Dendritic cell treated with granulocyte-macrophage colony-stimulating factor and Interleukin-4, amounts not matched to agents 40 ng/mL and 50 ng/mL, for 4 days (primary cell): ENCODE measurements around the gene CPXM2.

Source experiments
- H3K27ac Mint-ChIP-seq: one replicate; pipeline ENCODE4 v1.8.0; 2022; ENCODE audit warnings: mild to moderate bottlenecking, mixed read lengths
- H3K27me3 Mint-ChIP-seq: one replicate; pipeline ENCODE4 v1.8.0; 2022; ENCODE audit warnings: mild to moderate bottlenecking, mixed read lengths
- H3K36me3 Mint-ChIP-seq: one replicate; pipeline ENCODE4 v1.8.0; 2022; ENCODE audit warnings: low read depth, mixed read lengths
- H3K4me1 Mint-ChIP-seq: one replicate; pipeline ENCODE4 v1.8.0; 2022; ENCODE audit warnings: low read depth, mixed read lengths
- H3K4me3 Mint-ChIP-seq: one replicate; pipeline ENCODE4 v1.8.0; 2022; ENCODE audit warnings: mild to moderate bottlenecking, moderate library complexity, mixed read lengths
- H3K9me3 Mint-ChIP-seq: one replicate; pipeline ENCODE4 v1.8.0; 2022; ENCODE audit warnings: mixed read lengths
- intact Hi-C: fragments of 100-400 bp; cut with micrococcal nuclease; formaldehyde crosslinking; loops from one replicate; pipeline ENCODE4 v1.15.0; 2022

CPXM2 gene

GRCh38 chr10:123718544-123719060 lies 173.0 kb downstream of the CPXM2 start:
- intact Hi-C loops, result no loop called here
- Mint-ChIP-seq H3K4me3 (no peak overlapping the region), H3K27ac (no peak overlapping the region), H3K36me3 (no peaks in the 10 kb centered on the region), H3K4me1 (no peaks in the 10 kb centered on the region), H3K9me3 (no peaks in the 10 kb centered on the region), H3K27me3 (no peaks in the 10 kb centered on the region)

DNA sequence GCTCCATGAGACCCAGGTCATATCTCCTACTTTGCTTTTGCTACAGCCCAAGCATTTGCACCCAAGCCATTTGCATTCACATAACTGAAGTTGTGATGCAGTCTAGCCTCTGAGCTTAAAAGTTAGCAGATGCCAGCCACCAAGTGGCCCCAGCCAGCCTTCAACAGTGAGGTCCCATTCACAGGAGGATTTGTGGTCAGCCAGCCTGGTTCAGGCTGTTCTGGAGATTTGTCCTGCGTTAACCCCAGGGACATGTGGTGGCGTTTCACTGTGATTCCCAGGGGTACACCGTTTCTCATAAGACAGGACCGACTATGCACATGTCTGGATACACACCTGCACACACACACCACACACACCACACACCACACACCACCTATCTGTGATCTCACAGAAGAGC lies 174.3 kb downstream of the CPXM2 start:
- Mint-ChIP-seq H3K36me3 (no peaks in the 10 kb centered on the region), H3K27ac (no peak overlapping the region), H3K27me3 (no peaks in the 10 kb centered on the region), H3K9me3 (no peaks in the 10 kb centered on the region), H3K4me1 (no peaks in the 10 kb centered on the region), H3K4me3 (no peak overlapping the region)
- intact Hi-C loops, result no loop called here

- intact Hi-C loops, result no loop called here
- Mint-ChIP-seq H3K4me3 (no peak overlapping the region), H3K36me3 (no peaks in the 10 kb centered on the region), H3K27ac (no peak overlapping the region), H3K27me3 (no peaks in the 10 kb centered on the region), H3K9me3 (no peaks in the 10 kb centered on the region), H3K4me1 (no peaks in the 10 kb centered on the region)
These were observed 176.1 kb downstream of the CPXM2 start for GRCh38 chr10:123715546-123715945.

DNA sequence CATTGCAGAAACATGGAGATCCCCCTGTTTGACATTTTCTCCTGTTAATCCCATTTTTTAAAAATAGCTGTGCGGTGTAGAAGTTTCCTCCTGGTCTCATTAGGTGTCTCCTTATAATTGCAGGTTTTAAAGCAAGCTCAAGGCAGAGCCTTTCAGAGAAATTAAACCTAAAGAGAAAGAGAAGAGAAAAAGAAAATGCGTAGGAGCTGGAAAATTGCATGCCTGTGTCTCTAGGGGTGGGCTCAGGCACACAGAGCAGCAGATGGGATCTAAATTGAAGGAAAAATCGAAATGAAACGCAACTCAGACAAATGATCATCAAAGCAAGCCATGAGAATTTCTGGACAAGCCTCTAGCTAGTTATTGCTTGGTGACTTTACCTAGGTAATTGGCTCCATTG lies 185.4 kb downstream of the CPXM2 start:
- H3K4me1 Mint-ChIP-seq, result no peaks in the 10 kb centered on the region
- H3K27me3 Mint-ChIP-seq, result peaks cover 5% of the 10 kb centered on the region
- no peaks in the 10 kb centered on the region for H3K9me3 Mint-ChIP-seq
- H3K36me3 Mint-ChIP-seq, result no peaks in the 10 kb centered on the region
- no peak overlapping the region for H3K4me3 Mint-ChIP-seq
- intact Hi-C loops, result no loop called here
- H3K27ac Mint-ChIP-seq, result no peak overlapping the region

DNA sequence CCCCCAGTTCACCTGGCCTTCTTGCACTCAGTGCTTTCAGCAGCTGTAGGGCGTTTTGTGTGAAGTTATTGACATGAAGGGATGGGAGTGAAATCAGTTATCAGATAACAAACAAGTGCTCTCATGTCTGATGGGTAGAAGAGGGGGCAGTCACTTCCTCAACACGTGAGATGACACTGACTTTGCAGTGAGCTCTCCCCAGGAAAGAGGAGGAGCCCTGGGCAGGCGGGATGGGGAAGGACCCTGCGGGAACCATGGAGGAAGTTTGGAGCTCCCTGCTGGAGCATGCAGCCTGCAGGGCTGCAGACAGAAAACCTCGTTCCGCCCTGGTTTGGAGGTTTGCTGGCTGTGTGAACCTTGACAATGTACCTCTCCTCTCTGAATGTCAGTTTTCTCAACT lies 186.8 kb downstream of the CPXM2 start:
- intact Hi-C loops, result no loop called here
- Mint-ChIP-seq H3K4me1 (no peaks in the 10 kb centered on the region), H3K36me3 (no peaks in the 10 kb centered on the region), H3K9me3 (no peaks in the 10 kb centered on the region), H3K27me3 (peaks cover 5% of the 10 kb centered on the region), H3K27ac (no peak overlapping the region), H3K4me3 (no peak overlapping the region)

- intact Hi-C loops, result no loop called here
- no peaks in the 10 kb centered on the region for H3K36me3 Mint-ChIP-seq
- H3K27me3 Mint-ChIP-seq, result peaks cover 5% of the 10 kb centered on the region
- H3K4me1 Mint-ChIP-seq, result no peaks in the 10 kb centered on the region
- H3K9me3 Mint-ChIP-seq, result no peaks in the 10 kb centered on the region
- H3K27ac Mint-ChIP-seq, result no peak overlapping the region
- no peak overlapping the region for H3K4me3 Mint-ChIP-seq
These were observed 187.5 kb downstream of the CPXM2 start for GRCh38 chr10:123704076-123704475.

DNA sequence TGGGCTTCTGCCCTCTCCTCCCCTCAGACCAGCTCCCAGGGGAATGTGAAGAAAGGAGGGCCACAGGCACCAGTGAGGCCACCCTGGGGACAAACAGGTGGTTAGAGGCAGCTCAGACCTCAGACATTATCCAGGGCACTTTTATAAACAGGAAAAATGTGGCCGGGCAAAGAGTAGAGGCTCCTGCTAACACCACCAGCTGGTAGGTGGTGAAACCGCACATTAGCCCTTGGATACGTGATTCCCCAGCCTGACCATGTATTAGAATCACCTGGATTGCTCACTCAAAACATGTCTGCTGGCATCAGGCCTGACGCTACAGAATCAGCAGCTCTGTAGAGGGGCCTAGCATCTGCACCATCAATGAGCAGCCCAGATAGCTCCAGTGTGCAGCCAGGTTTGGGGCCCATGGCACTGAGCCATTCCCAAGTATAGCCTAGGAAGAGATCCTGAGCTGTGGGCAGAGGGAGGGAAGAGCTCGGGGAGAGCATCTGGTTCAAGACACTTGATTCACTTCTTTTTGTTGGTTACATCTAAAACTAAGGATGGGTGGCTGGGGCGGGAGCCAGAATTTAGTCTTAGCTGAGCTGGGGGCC lies 188.3 kb downstream of the CPXM2 start:
- Mint-ChIP-seq H3K36me3 (no peaks in the 10 kb centered on the region), H3K4me1 (no peaks in the 10 kb centered on the region), H3K4me3 (no peak overlapping the region), H3K9me3 (no peaks in the 10 kb centered on the region), H3K27me3 (peaks cover 2% of the 10 kb centered on the region), H3K27ac (no peak overlapping the region)
- intact Hi-C loops, result no loop called here
